NCI-H748 (cell line): Measurements from ENCODE around the gene GATA5.

Experiments used
- DNase-seq: peaks from one replicate; lab custom pipeline; 2025; ENCODE audit not compliant: unreplicated experiment; lab: John Stamatoyannopoulos, UW

GATA5 gene

DNA sequence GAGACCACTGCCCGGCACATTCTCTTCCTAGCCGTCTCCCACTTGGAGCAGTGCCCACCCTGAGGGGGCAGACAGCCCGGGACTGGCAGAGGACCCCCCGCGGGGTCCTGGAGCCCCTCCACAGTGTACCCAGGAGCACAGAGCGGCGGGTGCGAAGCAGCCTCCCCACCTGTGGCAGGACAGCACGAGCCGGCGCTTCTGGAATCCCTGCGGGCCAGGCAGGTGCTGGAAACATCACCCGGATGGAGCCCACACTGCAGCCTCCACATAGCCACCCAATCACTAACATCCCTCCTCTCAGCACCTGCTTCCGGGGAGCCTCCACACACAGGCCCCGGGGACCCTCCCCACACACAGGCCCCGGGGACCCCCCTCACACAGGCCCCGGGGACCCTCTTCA, 18.7 kb downstream of the GATA5 start:
- no peak for DNase-seq

DNA sequence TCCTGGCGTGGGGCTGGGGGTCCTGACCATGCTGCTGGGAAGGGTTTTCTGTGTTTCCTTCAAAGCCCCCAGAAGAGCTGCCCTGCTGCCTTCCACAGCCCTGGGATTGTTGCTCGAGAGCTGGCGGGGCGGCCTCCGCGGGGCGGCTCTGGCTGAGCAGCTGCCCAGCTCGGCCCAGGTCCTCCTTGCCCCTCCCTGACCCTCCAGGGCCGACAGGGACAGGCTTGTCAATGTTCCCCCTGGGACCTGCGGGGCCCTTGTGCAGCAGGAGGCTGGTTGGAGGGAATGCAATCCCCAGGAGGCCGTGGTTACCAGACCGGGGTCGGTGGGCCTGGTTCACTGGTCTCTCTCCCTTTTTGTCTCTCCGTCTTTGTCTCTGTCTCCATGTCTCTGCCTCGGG, 19.9 kb downstream of the GATA5 start:
- no peak for DNase-seq

DNA sequence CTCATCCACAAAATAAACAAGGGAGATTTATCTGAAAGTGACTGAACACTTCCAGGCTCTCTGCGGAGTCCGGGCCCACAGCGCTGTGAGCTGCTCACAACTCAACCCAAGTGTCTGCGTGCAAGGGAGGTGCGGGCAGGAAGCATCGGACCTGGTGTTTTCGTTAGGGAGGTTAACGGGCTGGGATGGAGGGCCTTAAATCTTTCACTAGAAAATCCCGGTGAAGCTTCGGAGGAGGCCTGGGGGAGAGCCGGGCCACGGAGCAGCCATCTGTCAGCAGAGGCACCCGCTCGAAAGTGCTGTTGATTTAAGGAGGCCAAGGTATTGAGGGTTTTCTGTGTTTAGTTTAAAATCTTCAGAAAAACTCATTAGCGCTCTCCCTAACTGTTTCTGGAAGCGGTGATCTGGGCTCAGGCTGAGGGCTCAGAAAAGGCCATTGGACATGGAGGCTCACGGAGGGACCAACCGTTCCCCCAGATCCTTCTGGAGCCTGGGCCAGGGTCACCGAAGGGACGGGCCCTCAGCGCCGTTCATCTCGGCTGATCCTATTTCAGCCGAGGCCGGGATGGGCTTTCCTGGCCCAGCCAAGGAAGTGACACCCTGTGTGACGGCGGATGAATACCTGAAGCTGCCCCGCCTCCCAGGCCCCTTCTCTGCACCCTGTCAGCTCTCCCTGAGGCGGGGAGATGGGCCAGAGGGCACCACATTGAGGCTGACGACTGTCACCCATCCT, 20.7 kb downstream of the GATA5 start:
- no peak for DNase-seq

DNA sequence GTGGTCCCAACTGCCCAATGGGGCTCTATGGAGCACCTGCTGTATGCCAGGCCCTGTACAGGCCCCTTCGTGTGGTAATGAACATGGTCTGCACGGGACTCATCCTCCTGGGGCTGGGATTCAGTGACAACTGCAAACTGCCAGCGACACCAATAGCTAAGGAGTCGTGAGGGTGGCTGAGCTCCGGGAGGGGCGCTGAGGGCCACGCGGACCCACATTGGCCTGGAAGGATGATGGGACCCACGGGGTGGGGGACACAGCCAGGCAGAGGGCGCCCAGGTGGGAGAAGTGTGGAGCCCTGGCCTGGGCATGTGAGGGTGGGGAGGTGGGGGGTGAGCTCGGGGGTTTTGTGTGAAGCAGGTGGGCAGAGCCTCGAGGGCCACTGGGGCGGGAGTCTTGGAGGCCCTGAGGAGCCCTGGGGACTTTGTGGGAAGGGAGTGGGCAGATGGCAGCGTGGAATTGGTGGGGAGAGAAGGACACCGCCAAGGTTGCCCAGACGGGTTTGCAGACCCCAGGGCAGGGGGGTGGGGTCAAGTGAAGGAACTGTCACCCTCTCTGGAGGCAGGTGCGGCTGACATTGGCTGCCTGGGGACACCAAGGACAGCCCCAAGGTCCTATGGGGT, 22.5 kb downstream of the GATA5 start:
- no peak for DNase-seq

DNA sequence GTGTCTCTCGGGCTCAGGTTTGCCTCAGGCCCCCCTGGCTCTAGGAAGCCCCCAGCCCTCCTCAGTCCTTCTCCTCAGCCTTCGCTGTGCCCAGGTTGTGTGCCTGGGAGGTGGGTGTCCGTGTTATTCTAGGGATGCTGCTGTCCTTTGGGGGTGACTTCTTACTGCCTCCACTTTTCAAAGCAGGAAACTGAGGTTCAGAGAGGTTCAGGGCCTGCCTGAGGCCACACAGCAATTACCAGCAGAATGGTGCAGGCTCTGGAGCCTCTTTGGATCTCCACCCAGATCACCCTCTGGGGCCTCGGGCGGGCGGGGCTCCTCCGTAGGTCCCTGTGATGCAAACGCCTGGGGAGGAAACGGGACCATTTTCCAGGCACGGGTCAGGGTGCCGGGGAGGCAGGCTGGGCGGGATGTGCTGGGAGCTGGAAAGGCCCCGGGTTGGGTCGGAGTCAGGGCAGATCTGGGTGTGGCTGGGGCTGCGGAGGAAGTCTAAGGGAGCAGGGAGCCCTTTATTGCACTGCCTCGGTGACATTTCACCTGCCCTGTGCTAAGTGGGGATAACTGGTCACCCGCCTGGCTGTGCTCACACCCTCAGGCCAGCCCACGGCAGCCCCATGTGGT, 23.2 kb downstream of the GATA5 start:
- DNase-seq: no peak

DNA sequence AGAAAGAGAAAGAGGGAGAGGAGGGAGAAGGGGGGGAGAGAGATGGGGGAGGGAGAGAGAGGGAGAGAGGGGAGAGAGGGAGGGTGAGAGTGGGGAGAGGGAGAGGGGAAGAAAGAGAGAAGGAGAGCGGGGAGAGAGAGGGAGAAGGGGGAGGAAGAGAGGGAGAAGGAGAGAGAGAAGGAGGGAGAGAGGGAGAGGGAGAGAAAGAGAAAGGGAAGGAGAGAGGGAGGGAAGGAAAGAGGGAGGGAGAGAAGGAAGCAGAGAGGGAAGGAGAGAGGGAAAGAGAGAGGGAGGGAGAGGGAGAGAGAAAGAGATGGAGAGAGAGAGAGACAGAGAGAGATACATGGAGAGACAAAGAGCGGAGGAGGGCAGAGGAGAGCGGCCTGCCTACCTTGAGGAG, 23.8 kb downstream of the GATA5 start:
- DNase-seq: no peak

DNA sequence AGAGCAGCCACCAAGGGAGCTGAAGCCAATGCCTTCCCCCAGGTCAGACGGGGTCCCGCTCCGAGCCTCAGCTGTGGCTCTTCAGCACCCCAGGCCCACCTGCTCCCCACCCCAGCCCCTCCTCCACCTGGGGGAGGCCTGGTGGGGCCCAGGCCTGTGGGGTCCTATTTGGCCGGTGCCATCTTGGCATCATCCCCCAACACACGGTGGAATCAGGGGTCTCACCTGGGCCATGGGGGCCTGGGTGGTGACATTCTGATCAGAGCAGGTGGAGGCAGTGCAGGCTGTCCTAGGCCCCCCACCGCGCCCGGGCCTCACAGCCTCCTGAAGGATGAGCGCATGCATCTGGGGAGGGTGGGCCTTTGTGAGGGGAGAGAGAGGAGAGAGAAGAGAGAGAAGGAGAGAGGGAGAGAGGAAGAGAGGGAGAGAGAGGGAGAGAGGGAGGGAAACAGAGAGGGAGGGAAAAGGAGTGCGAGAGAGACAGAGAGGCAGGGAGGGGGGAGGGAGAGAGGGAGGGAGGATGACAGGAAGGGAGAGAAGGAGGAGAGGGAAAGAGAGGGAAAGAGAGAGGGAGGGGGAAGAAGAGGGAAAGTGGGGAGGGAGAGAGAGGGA, 24.5 kb downstream of the GATA5 start:
- no peak for DNase-seq

DNA sequence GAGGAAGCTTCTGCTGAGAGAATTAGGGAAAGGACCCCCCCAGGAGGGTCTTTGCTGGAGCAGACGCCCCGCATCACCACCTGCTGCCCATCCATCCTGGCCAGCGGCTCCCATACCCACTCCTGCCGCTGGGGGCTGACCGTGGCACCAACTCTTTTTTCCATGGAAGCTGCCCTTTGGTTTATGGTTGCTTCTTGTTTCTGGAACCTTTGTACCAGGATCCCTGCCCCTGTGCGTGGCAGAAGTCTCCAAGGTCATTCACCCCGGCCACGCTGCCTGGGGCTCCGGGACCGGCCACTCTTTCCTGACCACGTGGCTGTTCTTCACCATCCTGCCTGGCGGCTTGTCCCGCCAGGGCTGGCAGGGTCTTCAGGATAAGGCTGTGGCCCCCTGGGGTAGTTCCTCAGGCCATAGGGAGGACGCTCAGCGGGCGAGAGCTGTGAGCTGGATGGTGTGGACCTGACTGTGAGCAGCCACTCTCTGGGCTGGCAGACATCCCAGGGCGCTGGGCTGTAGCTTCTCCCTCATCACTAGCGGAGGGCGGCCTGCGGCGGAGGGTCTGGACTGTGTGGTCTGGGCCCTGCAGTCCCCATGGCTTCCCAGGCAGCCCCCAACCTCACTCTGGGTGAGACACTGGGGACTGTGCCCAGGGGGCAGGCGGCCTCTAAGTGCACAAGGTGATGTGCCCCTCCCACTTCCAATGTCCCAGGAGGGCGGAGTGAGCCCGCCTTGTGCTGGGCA, 25.7 kb downstream of the GATA5 start:
- DNase-seq: no peak

DNA sequence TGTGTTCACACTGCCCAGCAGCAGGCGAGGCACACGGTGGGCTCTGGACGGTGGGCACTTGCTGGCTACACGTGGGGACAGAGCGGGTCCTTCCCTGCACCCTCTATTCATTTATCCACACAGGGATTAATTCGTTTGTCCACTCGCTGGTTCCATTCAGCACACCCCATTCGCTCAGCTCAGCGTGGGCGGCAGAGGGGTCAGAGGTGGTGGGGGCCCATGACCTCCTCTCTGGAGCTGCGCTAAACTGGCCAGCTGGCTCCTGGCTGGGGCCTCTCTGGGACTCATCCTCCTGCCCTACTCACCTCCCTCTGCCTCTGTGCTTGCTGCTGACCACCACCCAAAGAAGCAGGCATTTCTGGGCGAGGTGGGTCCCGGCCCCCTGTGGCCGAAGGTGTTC, 27.0 kb downstream of the GATA5 start:
- no peak for DNase-seq

DNA sequence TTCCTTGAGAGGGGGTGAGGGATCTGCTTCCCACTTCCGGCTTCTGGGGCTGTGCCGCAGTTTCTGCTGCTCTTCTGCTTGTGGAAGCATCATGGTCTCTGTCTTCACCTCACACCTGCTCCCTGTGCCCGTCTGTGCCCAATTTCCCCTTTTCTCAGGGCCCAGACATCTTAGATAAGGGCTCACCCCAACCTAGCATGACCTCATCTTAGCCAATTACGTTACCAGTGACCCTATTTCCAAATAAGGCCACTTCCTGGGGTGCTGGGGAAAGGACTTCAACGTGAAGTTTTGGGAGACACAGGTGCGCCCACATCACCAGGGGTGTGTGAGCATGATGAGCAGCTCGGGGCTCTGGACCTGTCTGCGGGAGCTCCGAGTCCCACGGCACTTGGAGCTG, 27.8 kb downstream of the GATA5 start:
- DNase-seq: no peak

DNA sequence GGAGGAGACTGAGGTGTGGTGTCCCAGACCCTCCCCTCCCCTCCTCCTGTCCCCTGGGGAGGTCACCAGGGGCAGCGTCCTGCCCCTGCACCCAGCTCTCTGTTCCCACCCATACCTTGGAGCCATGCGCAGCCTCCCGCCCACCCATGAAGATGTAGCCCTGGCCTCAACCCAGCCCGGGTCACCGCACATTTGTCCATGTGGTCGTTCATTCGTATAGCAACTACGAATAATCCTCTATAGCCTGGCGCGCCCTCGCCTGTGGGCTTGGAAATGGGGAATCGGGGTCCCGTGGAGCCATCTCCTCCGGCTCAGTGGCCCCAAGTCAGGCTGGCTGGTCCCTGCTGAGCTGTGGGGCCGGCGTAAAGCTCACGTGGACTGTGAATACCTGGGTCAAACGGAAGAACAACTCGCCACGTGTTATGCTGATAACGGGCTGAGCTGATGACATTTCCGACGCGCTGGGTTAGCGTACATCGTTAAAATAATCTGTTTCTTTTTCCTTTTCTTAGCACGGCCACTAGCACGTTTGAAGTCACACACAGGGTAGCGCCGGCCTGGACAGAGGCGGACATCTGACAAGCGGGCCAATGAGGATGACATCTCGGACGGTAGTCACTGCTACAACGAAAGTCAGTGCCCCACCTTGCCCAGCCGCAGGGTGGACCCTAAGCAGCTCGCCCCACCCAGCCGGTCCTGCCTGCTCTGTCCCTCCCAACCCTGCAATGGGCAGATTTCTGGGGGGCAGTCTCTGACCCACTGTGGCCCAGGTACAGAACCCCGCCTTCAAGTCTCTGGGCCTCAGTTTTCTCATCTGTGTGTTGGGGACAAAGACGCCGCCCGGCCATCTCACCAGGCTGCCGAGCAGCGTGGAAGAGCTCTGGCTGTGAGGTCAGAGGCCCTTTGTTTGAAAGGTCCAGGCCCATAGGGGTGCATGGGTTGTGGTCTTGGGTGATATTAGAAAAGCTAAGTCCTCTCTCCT, 28.6 kb downstream of the GATA5 start:
- no peak for DNase-seq

DNA sequence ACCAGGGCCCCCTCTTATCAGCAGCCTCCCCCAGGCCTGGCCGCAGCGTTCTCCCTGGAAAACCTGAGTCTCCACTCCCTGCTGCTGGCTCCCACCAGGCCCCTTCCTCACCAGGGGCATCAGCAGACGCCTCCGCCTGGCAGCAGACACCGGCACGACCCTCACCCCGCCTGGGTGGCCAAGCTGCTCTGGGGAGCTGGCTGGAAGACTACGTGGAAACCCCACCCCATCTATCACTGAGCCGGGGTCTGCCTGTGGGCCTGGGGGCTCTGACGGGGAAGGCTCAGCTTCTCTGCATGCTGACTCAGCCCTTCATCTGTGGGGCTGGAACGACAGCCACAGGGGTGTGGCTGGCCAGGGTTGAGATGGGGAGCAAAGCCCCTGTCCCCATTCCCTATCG, 29.3 kb downstream of the GATA5 start:
- DNase-seq: no peak

DNA sequence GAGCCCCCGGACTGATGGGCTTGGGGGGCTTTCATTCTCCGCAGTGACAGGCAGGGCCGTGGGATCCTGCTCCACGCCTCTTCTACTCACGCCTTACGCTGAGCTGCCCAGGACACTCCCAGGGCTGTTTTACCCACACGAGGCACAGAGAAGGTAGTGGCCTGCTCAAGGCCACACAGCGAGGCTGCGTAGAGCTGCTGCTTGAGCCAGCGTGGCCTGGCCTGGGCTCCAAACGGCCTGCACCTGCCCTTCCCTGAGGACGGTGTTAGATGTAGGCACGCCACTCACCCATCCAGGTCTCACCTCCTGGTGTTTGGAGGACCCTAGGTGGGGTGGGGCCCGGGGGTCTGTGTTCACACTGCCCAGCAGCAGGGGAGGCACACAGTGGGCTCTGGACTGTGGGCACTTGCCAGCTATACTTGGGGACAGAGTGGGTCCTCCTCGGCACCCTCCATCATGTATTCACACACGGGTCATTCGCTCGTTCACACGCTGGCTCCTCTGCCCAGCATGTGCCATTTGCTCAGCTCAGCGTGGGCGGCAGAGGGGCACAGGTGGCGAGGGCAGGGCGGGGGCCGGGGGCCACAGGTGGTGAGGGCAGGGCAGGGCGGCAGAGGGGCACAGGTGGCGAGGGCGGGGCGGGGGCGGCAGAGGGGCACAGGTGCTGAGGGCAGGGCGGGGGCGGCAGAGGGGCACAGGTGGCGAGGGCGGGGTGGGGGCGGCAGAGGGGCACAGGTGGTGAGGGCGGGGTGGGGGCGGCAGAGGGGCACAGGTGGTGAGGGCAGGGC, 30.0 kb downstream of the GATA5 start:
- DNase-seq: no peak

DNA sequence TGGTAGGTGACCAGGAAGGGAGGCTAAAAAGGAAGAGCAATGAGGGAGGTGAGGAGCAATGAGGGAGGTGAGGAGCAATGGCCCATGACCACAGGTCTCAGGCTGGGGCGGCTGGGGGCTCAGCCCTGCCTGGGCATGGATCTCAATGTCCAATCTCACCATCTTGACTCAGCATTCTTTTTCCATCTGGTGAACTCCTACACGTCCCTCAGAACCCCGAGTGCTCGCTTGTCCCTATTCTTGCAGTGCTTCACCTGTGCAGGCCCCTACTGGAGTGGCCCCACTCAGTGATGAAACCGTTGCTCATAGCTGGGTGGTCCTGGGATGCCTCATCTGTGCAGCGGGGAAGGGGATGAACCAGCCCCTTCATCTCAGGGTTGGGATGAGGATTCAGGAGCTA, 31.5 kb downstream of the GATA5 start:
- DNase-seq: no peak

DNA sequence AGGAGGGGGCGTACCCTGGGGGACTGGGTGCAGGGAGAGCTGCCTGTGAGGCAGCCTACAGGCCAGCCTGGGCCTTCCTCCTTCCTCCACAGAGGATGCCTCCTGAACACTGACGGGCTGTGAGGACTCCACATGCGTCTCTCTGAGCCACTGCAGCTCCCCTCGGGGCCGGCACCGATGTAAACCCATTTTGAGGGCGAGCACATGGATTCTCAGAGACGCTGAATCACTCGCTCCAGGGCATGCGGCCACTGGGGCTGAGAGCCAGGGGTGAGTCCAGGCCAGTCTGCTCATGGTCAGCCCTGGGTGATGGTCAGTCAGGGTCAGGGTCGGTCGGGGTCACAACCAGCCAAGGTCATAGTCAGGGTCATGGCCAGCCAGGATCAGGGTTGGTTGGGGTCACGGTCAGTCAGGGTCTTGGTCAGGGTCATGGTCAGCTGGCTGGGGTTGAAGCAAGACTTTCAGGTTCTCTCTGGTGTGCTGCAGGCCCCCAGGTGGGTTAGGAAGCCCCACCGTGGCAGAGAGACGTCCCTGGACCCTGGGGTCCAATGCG, 33.7 kb downstream of the GATA5 start:
- DNase-seq: no peak

DNA sequence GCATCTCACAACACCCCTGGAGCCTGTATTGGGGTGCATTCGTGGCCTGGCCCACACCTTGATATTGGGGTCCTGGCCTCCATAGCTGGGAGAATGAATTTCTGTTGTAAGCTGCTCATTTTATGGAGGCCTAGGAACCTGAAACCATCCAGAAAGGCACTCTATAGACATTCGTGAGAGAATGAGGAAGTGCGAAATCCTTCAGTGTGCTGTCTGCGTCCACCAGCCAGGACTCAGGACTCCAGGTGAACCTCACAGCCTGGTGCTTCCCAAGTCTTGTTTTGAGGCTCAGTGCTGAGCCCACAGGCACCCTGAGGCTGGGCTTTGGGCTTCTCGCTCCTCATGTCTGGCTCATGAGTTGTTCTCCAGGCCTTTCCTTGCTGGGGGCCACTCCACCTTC, 36.6 kb downstream of the GATA5 start:
- no peak for DNase-seq

DNA sequence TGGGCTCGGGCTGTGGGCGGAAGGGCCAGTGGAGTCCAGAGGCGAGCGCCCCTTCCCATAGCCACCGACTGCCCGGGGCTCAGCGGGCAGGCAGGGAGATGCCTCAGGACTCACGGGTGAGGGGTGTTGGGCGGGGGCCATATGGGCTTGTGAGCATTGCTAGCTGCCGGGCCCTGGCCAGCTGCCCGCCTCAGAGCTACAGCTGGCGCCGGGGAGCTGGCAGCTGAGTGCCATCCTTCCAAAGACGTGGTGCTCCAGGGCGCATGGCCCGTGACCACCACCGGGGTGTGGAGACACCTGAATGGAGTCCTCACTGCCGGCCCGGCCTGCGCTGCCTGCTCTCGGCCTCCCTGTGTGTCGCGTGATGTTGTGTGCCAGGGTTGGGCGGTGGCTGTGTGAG, 37.9 kb downstream of the GATA5 start:
- DNase-seq: no peak

DNA sequence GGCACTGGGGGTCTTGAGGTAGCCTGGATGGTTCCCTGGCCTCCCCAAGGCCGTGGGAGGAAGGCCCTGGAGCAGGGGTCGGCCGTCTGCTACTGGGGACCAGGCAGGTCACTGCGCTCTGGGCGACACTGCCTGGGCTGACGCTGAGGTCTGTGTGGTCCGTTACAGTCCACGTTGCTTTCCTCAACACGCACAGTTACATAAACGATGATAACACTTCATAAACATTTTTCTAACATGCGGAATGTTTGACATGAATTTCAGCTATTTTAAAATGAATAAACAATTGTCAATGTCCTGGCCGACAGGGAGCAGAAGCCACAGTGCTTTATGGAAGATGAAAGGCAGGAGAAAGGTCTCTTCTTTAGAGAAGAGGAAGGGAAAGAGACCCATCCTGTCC, 38.3 kb downstream of the GATA5 start:
- no peak for DNase-seq

DNA sequence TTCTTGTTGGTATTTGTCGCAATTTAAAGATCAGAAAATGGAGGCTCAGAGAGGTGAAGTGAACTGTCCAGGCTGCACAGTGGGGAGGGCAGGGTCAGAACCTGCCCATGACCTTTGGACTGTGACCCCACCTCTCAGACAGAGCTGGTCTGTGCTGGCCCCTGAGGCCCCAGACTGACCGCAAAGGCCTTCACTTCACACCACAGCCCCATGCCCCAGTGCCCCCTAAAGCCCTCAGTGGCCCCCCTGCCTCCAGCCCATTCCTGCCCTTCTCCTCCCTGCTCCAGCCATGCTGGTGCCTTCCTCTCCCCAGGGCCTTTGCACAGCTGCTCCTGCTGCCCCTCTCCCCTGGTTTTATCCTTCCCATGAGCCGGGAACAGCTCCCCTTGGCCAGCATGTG, 39.1 kb downstream of the GATA5 start:
- no peak for DNase-seq
